Subcutaneous adipose tissue (tissue), 4 donors: Measurements from ENCODE around the gene SCLT1. TPM values are rescaled to one million over a fixed set of nuclear protein-coding genes. Genes with fewer than 3 reads are reported as not detected.

ENCODE experiments used
- CTCF ChIP-seq: fragments of 450-650 bp; IDR thresholded peaks from one replicate; pipeline ENCODE4 v1.5.1; 2016; ENCODE audit warnings: low read depth, mild to moderate bottlenecking, control low read depth, antibody characterized with exemption, moderate library complexity
- small RNA-seq: library from RNA; depleted of rRNA; stranded (forward); fragments of <200 nt; gene quantifications from one replicate; pipeline ENCODE3, GENCODE V24; 2016
- total RNA-seq, 4 donors: library from RNA; depleted of rRNA; stranded (reverse); fragments of >200 nt; gene quantifications; one replicate each; pipeline ENCODE4 v1.1.0, GENCODE V29; 2016

SCLT1 gene
- total RNA-seq, 4 donors from 2014 or later, result 12.6 to 22.0 (median 14.1) TPM

- no peak for TF ChIP-seq CTCF
Measured at GRCh38 chr4:128846063-128846462, 247.3 kb downstream of the SCLT1 start.

- no peak for TF ChIP-seq CTCF
Measured at GRCh38 chr4:128844931-128845330, 248.4 kb downstream of the SCLT1 start.

- no peak for TF ChIP-seq CTCF
Measured at GRCh38 chr4:128841402-128841801, 251.9 kb downstream of the SCLT1 start.

GRCh38 chr4:128840711-128841318, 252.5 kb downstream of the SCLT1 start:
- no peak for TF ChIP-seq CTCF

GRCh38 chr4:128837679-128838078, 255.7 kb downstream of the SCLT1 start:
- TF ChIP-seq CTCF, result no peak

GRCh38 chr4:128837198-128837597, 256.1 kb downstream of the SCLT1 start:
- no peak for TF ChIP-seq CTCF

- TF ChIP-seq CTCF, result no peak
Measured at GRCh38 chr4:128835498-128836222, 257.7 kb downstream of the SCLT1 start.

Small RNAs within 50 kb of the gene (small RNA-seq; reads per million reads assigned to genes)
- gene AC093826.2, result not detected

Other genes starting within 250 kb of the SCLT1 start
- gene C4orf33, start 2.6 kb upstream of the SCLT1 start, total RNA-seq, result 10 to 100 TPM; 11.7 to 15.3 (median 13.4) TPM